ENCODE measurements around the gene FRA10AC1. TPM values are rescaled to one million over a fixed set of nuclear protein-coding genes. Genes with fewer than 3 reads are reported as not detected.

The FRA10AC1 gene, protein sequence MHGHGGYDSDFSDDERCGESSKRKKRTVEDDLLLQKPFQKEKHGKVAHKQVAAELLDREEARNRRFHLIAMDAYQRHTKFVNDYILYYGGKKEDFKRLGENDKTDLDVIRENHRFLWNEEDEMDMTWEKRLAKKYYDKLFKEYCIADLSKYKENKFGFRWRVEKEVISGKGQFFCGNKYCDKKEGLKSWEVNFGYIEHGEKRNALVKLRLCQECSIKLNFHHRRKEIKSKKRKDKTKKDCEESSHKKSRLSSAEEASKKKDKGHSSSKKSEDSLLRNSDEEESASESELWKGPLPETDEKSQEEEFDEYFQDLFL
- total RNA-seq (2022; extraction: Qiagen RNA extraction), result 5.3 to 6.6 TPM (median 5.8 TPM) in 5 replicates

DNA sequence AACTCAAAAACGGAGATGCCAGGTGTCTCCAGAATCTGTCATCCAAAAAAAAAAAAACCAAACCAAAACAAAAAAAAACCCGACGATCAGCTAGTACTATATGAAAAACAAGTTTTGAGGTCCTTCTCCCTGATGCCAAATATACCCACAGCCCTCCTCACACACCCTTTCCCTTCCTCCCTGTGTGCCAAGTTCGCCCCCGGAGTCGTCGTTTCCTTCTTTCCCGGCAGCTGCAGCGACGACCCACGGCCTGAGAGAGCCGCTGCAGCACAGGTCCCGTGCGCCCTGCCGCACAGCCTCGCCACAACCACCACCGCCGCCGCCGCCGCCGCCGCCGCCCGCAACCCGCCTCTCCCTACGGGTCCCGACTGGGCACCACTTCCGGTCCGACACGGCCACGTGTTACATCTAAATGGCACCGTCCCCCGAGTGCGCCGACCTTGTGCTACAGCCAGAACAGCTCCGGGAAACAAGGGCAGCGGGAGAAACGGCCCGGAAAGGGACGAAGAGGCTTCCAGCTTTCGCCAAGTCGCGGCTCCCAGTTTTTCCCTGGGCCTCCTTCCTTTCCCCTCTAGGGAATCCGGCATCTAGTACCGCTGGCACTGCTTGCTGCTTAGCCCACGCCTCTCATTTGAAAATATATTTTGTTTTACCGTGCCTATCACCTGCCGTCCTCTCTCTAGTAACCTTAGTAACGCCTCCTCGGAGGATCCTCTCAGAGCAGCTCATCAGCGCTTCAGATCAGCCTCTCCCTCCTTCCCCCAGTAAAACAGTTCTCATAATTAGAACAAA, at the start of gene FRA10AC1:
Gene FRA10AC1, minus strand, starts transcription at position 383 of the 792 bp plus-strand sequence. CDS start 2,486 bp downstream, outside the sequence.

Other genes with a start within 250 kb of the FRA10AC1 start
- gene MYOF, start 220.3 kb downstream of the FRA10AC1 start, total RNA-seq (2022; extraction: Qiagen RNA extraction), result 175 to 250 TPM (median 213 TPM) in 5 replicates
- 55.6 to 80.3 TPM (median 65.6 TPM) in 5 replicates for gene CEP55, start 206.0 kb downstream of the FRA10AC1 start, total RNA-seq (2022; extraction: Qiagen RNA extraction)
- 0.14 to 0.25 TPM (median 0.22 TPM) in 5 replicates for gene FFAR4, start 135.9 kb downstream of the FRA10AC1 start, total RNA-seq (2022; extraction: Qiagen RNA extraction)
- 5.0 to 10.3 TPM (median 8.8 TPM) in 5 replicates for gene RBP4, start 101.4 kb downstream of the FRA10AC1 start, total RNA-seq (2022; extraction: Qiagen RNA extraction)
- not detected in 5 replicates for gene PDE6C, start 90.1 kb downstream of the FRA10AC1 start, total RNA-seq (2022; extraction: Qiagen RNA extraction)
- not detected in 5 replicates for gene LGI1, start 55.3 kb upstream of the FRA10AC1 start, total RNA-seq (2022; extraction: Qiagen RNA extraction)
- gene SLC35G1, start 191.4 kb upstream of the FRA10AC1 start, total RNA-seq (2022; extraction: Qiagen RNA extraction), result 8.8 to 10.3 TPM (median 9.1 TPM) in 5 replicates

All from A549 treated with CORT108297 at 1 μM for 4 hours (cell line).